Endodermal cell (in vitro differentiated cells): ENCODE data around the gene SYT10. TPM values are rescaled to one million over a fixed set of nuclear protein-coding genes. Genes with fewer than 3 reads are reported as not detected.

Source experiments
- DNase-seq: peaks from one replicate; pipeline ENCODE4 v3.0.0-alpha.2; 2017
- H3K27ac ChIP-seq: 2 replicates; pipeline ENCODE4 v1.5.1; 2013; ENCODE audit warnings: mild to moderate bottlenecking, low read depth, low read length, moderate library complexity
- H3K27me3 ChIP-seq: 2 replicates; pipeline ENCODE4 v1.6.1; 2013; ENCODE audit warnings: mild to moderate bottlenecking, low read length, moderate library complexity; ENCODE audit not compliant: insufficient read depth, control insufficient read depth, poor library complexity, severe bottlenecking
- H3K36me3 ChIP-seq: 2 replicates; pipeline ENCODE4 v1.7.0; 2013; ENCODE audit warnings: mild to moderate bottlenecking, low read length, moderate library complexity; ENCODE audit not compliant: control insufficient read depth, insufficient read depth
- H3K4me1 ChIP-seq: one replicate; pipeline ENCODE4 v1.7.0; 2013; ENCODE audit warnings: low read length; ENCODE audit not compliant: control insufficient read depth, insufficient read depth
- H3K4me3 ChIP-seq: 2 replicates; pipeline ENCODE4 v1.5.1; 2013; ENCODE audit warnings: mild to moderate bottlenecking, low read length, moderate library complexity
- H3K9ac ChIP-seq: 2 replicates; pipeline ENCODE4 v1.6.1; 2013; ENCODE audit warnings: mild to moderate bottlenecking, low read length, moderate library complexity; ENCODE audit not compliant: poor library complexity, severe bottlenecking; ENCODE audit errors: extremely low read depth
- H3K9me3 ChIP-seq: 2 replicates; pipeline ENCODE4 v1.6.1; 2013; ENCODE audit warnings: mild to moderate bottlenecking, low read length, moderate library complexity; ENCODE audit not compliant: control insufficient read depth
- H3K27ac Mint-ChIP-seq: 2 replicates; pipeline ENCODE4 v1.8.0; 2020; ENCODE audit warnings: mixed read lengths
- H3K27me3 Mint-ChIP-seq: 2 replicates; pipeline ENCODE4 v1.8.0; 2021; ENCODE audit warnings: mild to moderate bottlenecking, mixed read lengths; ENCODE audit not compliant: insufficient read depth
- H3K36me3 Mint-ChIP-seq: 2 replicates; pipeline ENCODE4 v1.8.0; 2020; ENCODE audit warnings: low read depth, mixed read lengths
- H3K4me1 Mint-ChIP-seq: 2 replicates; pipeline ENCODE4 v1.8.0; 2020; ENCODE audit warnings: mixed read lengths
- H3K4me3 Mint-ChIP-seq: 2 replicates; pipeline ENCODE4 v1.8.0; 2020; ENCODE audit warnings: mild to moderate bottlenecking, moderate library complexity, mixed read lengths
- H3K9me3 Mint-ChIP-seq: 2 replicates; pipeline ENCODE4 v1.8.0; 2020; ENCODE audit warnings: mild to moderate bottlenecking, mixed read lengths
- CTCF ChIP-seq: fragments of 200-600 bp; sonication (generic); conservative IDR thresholded peaks from 2 replicates; pipeline ENCODE4 v1.5.0; 2021; ENCODE audit warnings: antibody characterized with exemption, mild to moderate bottlenecking
- WGBS, 2 experiments: methylation state at CpG; one replicate each; pipeline versions ENCODE4 v1.1.5 to v1.1.7; 2013; ENCODE audit warnings: missing lambda C conversion rate in 2 of 2, mixed read lengths in 1 of 2; ENCODE audit not compliant: insufficient coverage in 1 of 2, insufficient read length in 1 of 2; 5-methylcytosine and 5-hydroxymethylcytosine counted together
- total RNA-seq, 2 donors: library from RNA; stranded (reverse); fragmentation: NEBNext Ultra II Directional in 1 of 2; extraction: Animal tissue kit (Norgen Biotek cat#: 25700) in 1 of 2; gene quantifications; 2 replicates in 1 of 2; 3 replicates in 1 of 2; pipeline ENCODE4 v1.2.1, GENCODE V29; 2021

SYT10 gene
- total RNA-seq, 2 donors from 2014 or later: 10.2 to 10.6 TPM

DNA sequence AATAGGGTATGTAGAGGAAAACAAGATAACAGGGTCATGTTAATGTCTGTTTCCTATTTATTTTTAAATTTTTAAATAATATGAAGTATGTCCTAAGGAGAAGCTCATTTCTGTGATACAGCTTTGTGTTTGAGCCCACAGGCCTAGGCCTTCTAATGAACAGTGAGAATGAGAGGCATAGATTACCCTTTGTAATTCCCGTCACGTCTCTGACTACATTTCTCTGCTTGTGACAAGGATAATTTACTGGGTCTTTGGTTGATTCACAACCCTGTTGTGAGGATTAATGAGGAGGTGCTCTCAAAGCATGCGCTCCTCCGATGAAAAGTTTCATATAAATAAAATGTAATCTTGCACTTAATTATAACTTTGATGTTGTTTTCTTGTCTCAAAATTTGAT, 56.1 kb downstream of the SYT10 start:
- WGBS, 2 experiments: 92% methylated on average over 2 of the region's 4 CpGs; no CpG with 5 or more reads in 1 of the 2 experiments

DNA sequence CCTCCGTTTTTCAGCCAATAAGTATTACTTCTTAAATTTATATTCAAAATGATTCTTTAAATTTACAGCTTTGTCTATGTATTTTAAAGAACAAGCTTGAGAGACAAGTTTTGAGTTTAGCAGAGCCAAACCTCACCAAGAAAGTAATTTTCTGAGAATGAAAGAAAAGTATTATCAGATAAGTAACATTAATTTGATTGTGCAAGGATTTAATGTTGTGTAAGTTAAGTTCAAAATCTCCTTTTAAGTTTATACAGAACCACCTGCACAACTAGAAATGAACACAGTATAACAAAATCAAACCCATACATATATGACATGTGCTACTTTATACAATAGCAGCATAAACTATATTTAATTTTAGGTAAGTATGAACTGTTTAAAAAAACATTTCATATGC, 63.5 kb downstream of the SYT10 start:
- Histone ChIP-seq H3K4me3 (no peak overlapping the region), H3K36me3 (no peaks in the 10 kb centered on the region), H3K4me1 (no peaks in the 10 kb centered on the region), H3K9me3 (no peaks in the 10 kb centered on the region), H3K9ac (no peak overlapping the region), H3K27ac (no peak overlapping the region), H3K27me3 (no peaks in the 10 kb centered on the region)
- Mint-ChIP-seq H3K27me3 (no peaks in the 10 kb centered on the region), H3K27ac (no peak overlapping the region), H3K4me1 (no peaks in the 10 kb centered on the region), H3K4me3 (no peak overlapping the region), H3K36me3 (no peaks in the 10 kb centered on the region), H3K9me3 (no peaks in the 10 kb centered on the region)
- no peak for DNase-seq
- no CpG with 5 or more reads among the region's 1 CpG for WGBS, 2 experiments
- TF ChIP-seq CTCF: no peak

More for the DNA sequence above, 56.1 kb downstream of the SYT10 start:
- Histone ChIP-seq H3K9ac (no peak overlapping the region), H3K36me3 (no peaks in the 10 kb centered on the region), H3K4me1 (no peaks in the 10 kb centered on the region), H3K27ac (no peak overlapping the region), H3K4me3 (no peak overlapping the region), H3K27me3 (no peaks in the 10 kb centered on the region), H3K9me3 (no peaks in the 10 kb centered on the region)
- Mint-ChIP-seq H3K27ac (no peak overlapping the region), H3K27me3 (no peaks in the 10 kb centered on the region), H3K4me3 (no peak overlapping the region), H3K9me3 (no peaks in the 10 kb centered on the region), H3K4me1 (no peaks in the 10 kb centered on the region), H3K36me3 (peaks cover 3% of the 10 kb centered on the region)
- no peak for TF ChIP-seq CTCF
- no peak for DNase-seq

DNA sequence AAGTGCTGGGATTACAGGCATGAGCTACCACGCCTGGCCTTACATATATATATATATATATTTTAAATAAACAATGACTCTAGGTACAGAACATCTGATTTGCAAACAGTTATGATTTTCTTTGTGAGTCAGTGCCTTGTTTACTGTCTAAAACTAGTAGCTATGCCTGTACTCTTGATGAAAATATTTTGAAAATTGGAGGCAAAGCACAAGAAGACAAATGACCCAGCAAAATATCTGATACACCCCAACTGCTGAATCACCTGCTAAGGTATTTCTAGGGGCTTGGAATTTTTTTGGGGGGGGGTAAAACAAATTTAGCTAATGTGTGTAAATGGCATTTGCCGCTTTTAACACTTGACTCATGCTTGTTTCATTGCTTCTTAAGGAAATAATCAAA, 69.3 kb downstream of the SYT10 start:
- Mint-ChIP-seq H3K27ac (no peak overlapping the region), H3K36me3 (no peaks in the 10 kb centered on the region), H3K4me3 (no peak overlapping the region), H3K27me3 (no peaks in the 10 kb centered on the region), H3K4me1 (no peaks in the 10 kb centered on the region), H3K9me3 (peaks cover 2% of the 10 kb centered on the region)
- Histone ChIP-seq H3K4me3 (no peak overlapping the region), H3K4me1 (no peaks in the 10 kb centered on the region), H3K9ac (no peak overlapping the region), H3K27me3 (no peaks in the 10 kb centered on the region), H3K9me3 (no peaks in the 10 kb centered on the region), H3K27ac (no peak overlapping the region), H3K36me3 (no peaks in the 10 kb centered on the region)
- no peak for TF ChIP-seq CTCF
- 100% methylated on average over 1 of the region's 2 CpGs; no CpG with 5 or more reads in 1 of the 2 experiments for WGBS, 2 experiments
- DNase-seq: no peak
